Osteocyte (in vitro differentiated cells): ENCODE data around the gene TCEAL5. TPM values are rescaled to one million over a fixed set of nuclear protein-coding genes. Genes with fewer than 3 reads are reported as not detected.
"Not testable (repeated sequence)": the region's sequence is repeated elsewhere in the genome, so short reads cannot be mapped to it uniquely, and the experiment has no call there.

Experiments used
- DNase-seq: peaks from one replicate; pipeline ENCODE4 v3.0.0; 2021; ENCODE audit warnings: mixed read lengths; ENCODE audit not compliant: unreplicated experiment; ENCODE audit errors: extremely low spot score
- H3K27ac Mint-ChIP-seq: one replicate; pipeline ENCODE4 v1.8.0; 2021; ENCODE audit warnings: mild to moderate bottlenecking, mixed read lengths; ENCODE audit not compliant: unreplicated experiment
- H3K27me3 Mint-ChIP-seq: one replicate; pipeline ENCODE4 v1.8.0; 2021; ENCODE audit warnings: mixed read lengths; ENCODE audit not compliant: unreplicated experiment
- H3K36me3 Mint-ChIP-seq: one replicate; pipeline ENCODE4 v1.8.0; 2021; ENCODE audit warnings: mixed read lengths; ENCODE audit not compliant: unreplicated experiment
- H3K4me1 Mint-ChIP-seq: one replicate; pipeline ENCODE4 v1.8.0; 2021; ENCODE audit warnings: mixed read lengths; ENCODE audit not compliant: unreplicated experiment
- H3K4me3 Mint-ChIP-seq: one replicate; pipeline ENCODE4 v1.8.0; 2021; ENCODE audit warnings: mild to moderate bottlenecking, moderate library complexity, mixed read lengths; ENCODE audit not compliant: unreplicated experiment
- H3K9me3 Mint-ChIP-seq: one replicate; pipeline ENCODE4 v1.8.0; 2021; ENCODE audit warnings: mixed read lengths; ENCODE audit not compliant: unreplicated experiment
- long read RNA-seq: library from polyadenylated mRNA; unstranded; transcript quantifications from one replicate; pipeline ENCODE4 v2.0.0, GENCODE V29; 2021
- total RNA-seq: library from RNA; stranded (reverse); gene quantifications from 2 replicates; pipeline ENCODE4 v1.2.1, GENCODE V29; 2021
- TF ChIP-seq, protein P1 (sequence below): fragments of 200-600 bp; sonication (generic); IDR thresholded peaks from 2 replicates; pipeline ENCODE4 v1.5.0; 2021; ENCODE audit warnings: antibody characterized with exemption, mild to moderate bottlenecking, moderate library complexity

The TCEAL5 gene
- total RNA-seq, result not detected in 2 replicates
- long read RNA-seq, result 0 reads

DNA sequence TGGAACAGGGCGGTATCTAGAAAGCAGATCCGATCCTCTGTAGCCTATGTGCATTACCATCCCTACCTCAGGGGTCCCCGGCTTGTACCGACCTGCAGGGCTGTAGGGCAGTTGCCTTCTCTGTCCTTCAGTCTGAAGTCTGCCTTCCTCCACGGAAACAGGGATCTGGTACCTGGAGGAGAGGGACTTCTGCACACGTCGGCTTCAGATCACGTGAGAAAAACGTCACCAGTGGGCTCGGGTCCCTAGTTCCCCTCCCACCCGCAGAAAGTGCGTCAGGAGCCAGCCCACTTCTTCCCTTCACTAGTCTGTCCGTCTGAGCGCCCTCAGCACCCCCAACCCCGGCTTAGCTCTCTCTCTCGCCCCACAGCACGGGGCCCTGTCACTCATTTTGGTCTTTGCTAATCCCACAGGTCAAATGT is at the start of gene TCEAL5:
Gene TCEAL5, minus strand, starts transcription at position 170 of the 422 bp plus-strand sequence. CDS start 2,187 bp downstream, outside the sequence.
- Mint-ChIP-seq H3K27me3 (peaks cover 48% of the 10 kb centered on the region), H3K4me3 (no peak within 1 kb of the TSS), H3K4me1 (no peaks in the 10 kb centered on the region), H3K36me3 (no peaks in the 10 kb centered on the region), H3K27ac (no peak within 1 kb of the TSS), H3K9me3 (no peaks in the 10 kb centered on the region)
- TF ChIP-seq, protein P1, sequence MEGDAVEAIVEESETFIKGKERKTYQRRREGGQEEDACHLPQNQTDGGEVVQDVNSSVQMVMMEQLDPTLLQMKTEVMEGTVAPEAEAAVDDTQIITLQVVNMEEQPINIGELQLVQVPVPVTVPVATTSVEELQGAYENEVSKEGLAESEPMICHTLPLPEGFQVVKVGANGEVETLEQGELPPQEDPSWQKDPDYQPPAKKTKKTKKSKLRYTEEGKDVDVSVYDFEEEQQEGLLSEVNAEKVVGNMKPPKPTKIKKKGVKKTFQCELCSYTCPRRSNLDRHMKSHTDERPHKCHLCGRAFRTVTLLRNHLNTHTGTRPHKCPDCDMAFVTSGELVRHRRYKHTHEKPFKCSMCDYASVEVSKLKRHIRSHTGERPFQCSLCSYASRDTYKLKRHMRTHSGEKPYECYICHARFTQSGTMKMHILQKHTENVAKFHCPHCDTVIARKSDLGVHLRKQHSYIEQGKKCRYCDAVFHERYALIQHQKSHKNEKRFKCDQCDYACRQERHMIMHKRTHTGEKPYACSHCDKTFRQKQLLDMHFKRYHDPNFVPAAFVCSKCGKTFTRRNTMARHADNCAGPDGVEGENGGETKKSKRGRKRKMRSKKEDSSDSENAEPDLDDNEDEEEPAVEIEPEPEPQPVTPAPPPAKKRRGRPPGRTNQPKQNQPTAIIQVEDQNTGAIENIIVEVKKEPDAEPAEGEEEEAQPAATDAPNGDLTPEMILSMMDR, result no peak
- no peak for DNase-seq

DNA sequence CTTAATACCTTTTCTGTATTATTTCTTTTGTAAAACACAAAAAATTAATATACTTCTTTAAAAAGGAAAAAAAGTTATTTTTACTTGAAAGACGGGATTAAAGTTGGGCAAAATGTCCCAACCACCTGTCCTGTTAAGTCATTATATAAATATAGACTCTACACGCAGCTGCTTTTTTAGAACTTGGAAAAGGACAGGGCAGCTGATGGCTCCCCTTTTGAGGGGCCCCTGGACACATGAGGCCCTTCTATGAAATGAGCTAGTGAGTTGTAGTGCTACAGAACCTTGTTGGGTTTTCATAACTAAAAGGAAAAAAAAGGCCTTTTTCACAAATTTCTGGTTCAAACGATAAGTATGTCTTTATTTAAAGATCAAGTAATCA is 34.8 kb upstream of the TCEAL5 start:
- Mint-ChIP-seq H3K36me3 (no peaks in the 10 kb centered on the region), H3K9me3 (peaks cover 4% of the 10 kb centered on the region)
- TF ChIP-seq, protein P1, result no peak

DNA sequence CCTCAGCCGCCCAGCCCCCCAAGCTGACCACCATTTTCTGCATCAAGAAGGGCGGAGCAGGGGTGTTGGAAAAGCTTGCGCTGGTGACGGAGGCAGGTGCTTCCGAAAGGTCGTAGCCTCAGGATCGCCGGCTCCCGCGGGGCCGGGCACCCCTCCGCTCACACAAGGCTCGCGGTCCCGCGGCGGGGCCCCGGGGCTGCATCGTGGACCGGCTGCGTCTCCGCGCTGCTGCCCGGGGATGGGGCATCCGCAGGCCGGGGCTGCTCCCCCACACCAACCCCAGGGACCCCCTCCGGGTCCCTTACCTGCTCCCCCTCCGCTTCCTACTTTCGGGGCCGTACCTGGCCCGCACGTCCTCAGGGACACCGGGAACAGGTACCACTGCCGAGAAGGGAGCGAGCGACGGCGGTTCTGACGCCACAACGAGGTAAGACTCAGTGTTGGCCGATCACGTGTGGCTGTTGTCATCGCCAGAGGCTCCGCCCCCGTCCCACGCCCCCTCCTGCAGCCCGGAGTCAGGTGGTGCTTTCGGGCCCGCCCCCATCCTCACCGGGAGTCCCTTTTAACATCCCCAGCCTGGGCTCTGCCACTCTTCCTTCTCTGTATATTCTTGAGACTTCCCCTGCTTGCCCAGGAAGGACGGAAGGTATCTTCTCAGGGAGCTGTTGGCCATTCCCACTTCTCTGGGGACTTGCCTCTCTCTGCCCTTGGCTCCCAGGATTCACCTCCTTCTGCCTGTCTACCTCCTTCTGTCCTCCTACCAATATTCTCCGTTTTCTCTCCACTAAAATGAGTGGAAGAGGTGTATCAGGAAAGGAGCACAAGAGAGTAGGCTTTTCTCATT is 34.2 kb upstream of the TCEAL5 start, which contains the start of gene BEX2:
Gene BEX2, minus strand, starts transcription at position 436 of the 844 bp plus-strand sequence. CDS start 1,014 bp downstream, outside the sequence.
- no peaks in the 10 kb centered on the region for H3K4me1 Mint-ChIP-seq
- peaks cover 31% of the 10 kb centered on the region for H3K27me3 Mint-ChIP-seq
- no peaks in the 10 kb centered on the region for H3K36me3 Mint-ChIP-seq
- no peak for DNase-seq
- H3K27ac Mint-ChIP-seq, result no peak within 1 kb of the TSS
- peaks cover 9% of the 10 kb centered on the region for H3K9me3 Mint-ChIP-seq
- TF ChIP-seq, protein P1, result no peak
- H3K4me3 Mint-ChIP-seq, result peak within 1 kb of the TSS; percentile 68

More for the DNA sequence above, 34.8 kb upstream of the TCEAL5 start:
- Mint-ChIP-seq H3K27ac (no peak overlapping the region), H3K27me3 (peaks cover 27% of the 10 kb centered on the region), H3K4me1 (no peaks in the 10 kb centered on the region), H3K4me3 (peak overlapping the region; percentile 68)
- no peak for DNase-seq

- Mint-ChIP-seq H3K4me1 (no peaks in the 10 kb centered on the region), H3K9me3 (peaks cover 9% of the 10 kb centered on the region), H3K36me3 (no peaks in the 10 kb centered on the region), H3K27ac (no peak overlapping the region), H3K4me3 (peak overlapping the region; percentile 55), H3K27me3 (peaks cover 31% of the 10 kb centered on the region)
- TF ChIP-seq, protein P1, result no peak
- DNase-seq, result no peak
Observed at GRCh38 chrX:103309860-103310554, 33.5 kb upstream of the TCEAL5 start.

DNA sequence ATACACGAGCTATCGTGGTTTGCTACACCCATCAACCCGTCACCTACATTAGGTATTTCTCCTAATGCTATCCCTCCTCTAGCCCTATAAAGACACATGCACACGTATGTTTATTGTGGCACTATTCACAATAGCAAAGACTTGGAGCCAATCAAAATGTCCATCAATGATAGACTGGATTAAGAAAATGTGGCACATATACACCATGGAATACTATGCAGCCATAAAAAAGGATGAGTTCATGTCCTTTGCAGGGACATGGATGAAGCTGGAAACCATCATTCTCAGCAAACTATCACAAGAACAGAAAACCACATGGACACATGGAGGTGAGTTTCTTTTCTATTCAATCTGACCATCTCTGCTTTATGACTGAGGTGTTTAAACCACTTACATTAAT is 29.1 kb upstream of the TCEAL5 start:
- H3K9me3 Mint-ChIP-seq, H3K4me1 Mint-ChIP-seq: not testable (repeated sequence)
- H3K27me3 Mint-ChIP-seq, result peaks cover 33% of the 10 kb centered on the region

More for the DNA sequence above, 29.1 kb upstream of the TCEAL5 start:
- H3K36me3 Mint-ChIP-seq, H3K27ac Mint-ChIP-seq, H3K4me3 Mint-ChIP-seq, DNase-seq: not testable (repeated sequence)
